Urothelium cell line (cell line): ENCODE data around the gene HS3ST5.
A peak's percentile ranks its signal among the peaks of the same experiment; 100 is the strongest.

Experiments used
- DNase-seq: peaks from one replicate; pipeline ENCODE4 v3.0.0; 2011; ENCODE audit warnings: low spot score, mixed read lengths
- FAIRE-seq: peaks from 2 replicates; lab custom pipeline; 2011; peaks lifted over from hg19 to GRCh38; lab: Jason Lieb, UNC

The HS3ST5 gene

DNA sequence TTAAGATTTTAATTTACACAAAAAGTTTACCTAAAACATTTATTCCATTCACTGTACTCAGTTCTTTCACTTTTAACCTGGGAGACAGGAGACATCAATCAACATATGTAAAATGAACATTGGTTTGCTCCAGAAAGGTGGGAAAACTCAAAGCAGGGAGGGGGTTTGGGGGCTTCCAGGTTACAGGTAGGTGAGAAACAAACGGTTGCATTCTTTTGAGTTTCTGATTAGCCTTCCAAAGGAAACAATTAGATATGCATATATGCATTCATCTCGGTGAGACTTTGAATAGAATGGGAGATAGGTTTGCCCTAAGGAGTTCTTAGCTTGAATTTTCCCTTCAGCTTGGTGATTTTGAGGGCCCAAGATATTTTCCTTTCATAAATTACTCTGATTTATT, 333.6 kb downstream of the HS3ST5 start:
- FAIRE-seq (no peak), DNase-seq (no peak)

DNA sequence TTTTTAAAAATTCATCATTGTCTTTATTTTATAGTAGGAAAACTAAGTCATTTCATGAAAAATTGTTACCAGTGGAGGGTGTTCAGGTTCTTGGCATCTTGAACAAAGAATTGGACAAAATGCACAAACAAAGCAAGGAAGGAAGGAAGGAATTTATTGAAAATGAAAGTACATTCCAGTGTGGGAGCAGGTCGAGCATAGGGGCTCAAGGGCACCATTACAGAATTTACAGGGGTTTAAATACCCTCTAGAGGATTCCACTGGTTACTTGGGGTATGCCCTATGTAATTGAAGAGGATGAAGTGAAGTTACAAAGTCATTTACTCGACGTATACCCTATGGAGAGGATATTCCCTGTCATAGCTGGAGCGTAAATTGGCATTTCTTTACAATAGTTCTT, 334.5 kb downstream of the HS3ST5 start:
- DNase-seq = no peak
- FAIRE-seq = no peak

DNA sequence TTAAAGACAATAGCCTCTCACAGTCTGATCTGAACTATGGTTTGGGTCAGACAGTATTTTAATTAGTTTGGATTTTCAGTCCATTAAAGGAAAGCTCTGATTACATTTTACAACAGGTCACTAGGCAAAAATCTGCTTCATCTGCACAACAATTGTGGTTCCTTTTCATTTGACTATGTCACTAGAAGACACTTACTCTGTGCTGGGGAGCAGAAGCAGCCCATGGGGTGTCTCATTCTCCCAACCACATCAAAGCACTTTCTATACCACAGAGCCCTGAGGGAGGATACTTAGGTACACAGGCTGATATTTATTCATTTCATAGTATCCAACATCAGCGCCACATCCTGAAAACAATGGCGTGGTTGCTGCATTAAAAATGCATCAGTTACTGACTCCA, 335.3 kb downstream of the HS3ST5 start:
- DNase-seq (peak; percentile 11), FAIRE-seq (no peak)
